AG04449 (cell line): ENCODE results near the gene TENT4B.

Experiments
- CTCF ChIA-PET: fragments of 350-600 bp; formaldehyde crosslinking; extraction: SDS; loops from one replicate; lab custom pipeline; 2021; ENCODE audit warnings: antibody characterized with exemption; lab: Yijun Ruan, JAX
- POLR2A ChIA-PET: fragments of 400-600, 350-600 bp; formaldehyde crosslinking; extraction: SDS; loops from one replicate; lab custom pipeline; 2020; ENCODE audit warnings: antibody characterized with exemption, inconsistent platforms; lab: Yijun Ruan, JAX
- DNase-seq: peaks from one replicate; pipeline ENCODE4 v3.0.0-alpha.2; 2010; ENCODE audit warnings: low read depth, low spot score
- H3K4me3 ChIP-seq: 2 replicates; pipeline ENCODE4 v1.5.1; 2011; ENCODE audit warnings: low read depth, mild to moderate bottlenecking, control low read depth, low read length
- CTCF ChIP-seq: IDR thresholded peaks from one replicate; pipeline ENCODE4 v1.5.1; 2011; ENCODE audit warnings: mild to moderate bottlenecking, moderate library complexity, low read length, control low read depth, inconsistent platforms; ENCODE audit not compliant: insufficient read depth; ENCODE audit errors: missing control alignments

The TENT4B gene

DNA sequence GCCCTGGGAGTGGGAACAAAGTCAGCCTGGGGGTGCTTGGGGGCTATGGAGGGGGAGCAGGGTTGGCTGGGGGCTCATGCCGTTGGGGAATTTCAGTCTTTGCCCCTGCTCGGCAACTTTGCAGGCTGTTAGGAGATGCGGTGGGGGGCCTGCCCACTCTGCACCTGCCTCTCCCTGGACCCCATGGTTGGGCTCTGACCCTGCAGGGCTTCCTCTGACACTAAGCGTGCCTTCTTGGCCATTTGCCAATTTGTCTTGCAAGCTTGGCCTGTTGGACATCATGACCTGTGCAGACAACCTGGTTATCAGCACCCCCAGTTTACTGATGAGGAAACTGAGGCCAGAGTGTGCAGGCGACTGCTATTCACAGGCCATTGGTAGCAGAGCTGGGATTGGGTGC, 127.8 kb downstream of the TENT4B start:
- CTCF ChIA-PET = interaction anchor here (0.9 to 1.0 kb wide), 2 partner anchors 11 to 13 kb away, joined by 4 read pairs; no protein-coding TSS in a partner anchor
- no peak for TF ChIP-seq CTCF
- POLR2A ChIA-PET = no interaction called here
- no peak for DNase-seq
- no peak overlapping the region for H3K4me3 ChIP-seq
